Left forelimb (tissue), 1 donor: ENCODE measurements around the gene CSNK2A2.

Experiments
- DNase-seq: peaks from one replicate; pipeline ENCODE4 v3.0.0-alpha.2; 2018; ENCODE audit warnings: low spot score

CSNK2A2 gene

DNA sequence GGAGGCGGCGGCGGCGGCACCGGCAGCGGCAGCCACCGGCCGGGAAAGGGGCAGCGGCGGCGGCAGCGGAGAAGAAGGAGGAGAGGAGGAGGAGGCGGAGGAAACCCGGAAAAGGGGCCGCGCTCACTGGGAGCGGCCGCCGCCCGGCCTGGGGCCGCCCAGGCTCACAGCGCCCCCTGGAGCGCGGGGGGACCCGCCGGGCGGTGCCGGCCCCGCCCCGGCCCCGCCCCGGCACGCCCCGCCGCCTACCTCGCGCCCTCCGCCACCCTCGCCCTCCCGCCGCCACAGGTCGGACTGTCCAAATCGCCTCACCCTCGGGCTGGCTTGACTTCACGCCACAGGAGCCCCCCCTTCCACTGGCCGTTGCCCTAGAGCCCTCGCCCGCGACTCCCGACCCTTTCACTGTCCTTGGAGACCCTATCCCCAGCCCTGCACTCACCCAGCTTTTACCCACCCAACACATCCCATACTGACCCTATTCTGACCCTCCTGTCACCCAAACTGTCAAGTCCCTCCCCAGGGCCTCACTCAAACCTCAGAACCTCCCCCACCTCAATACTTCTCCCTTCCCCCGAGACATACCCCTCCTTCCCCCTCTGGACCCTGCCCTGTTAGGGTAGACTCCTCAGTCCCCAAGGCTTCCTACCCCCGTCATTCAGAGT is at the start of gene CSNK2A2:
CSNK2A2 (minus strand) TSS at position 85 of the 662 bp plus-strand sequence. CDS start 370 bp downstream, outside the sequence.
- peak; percentile 74 for DNase-seq

DNA sequence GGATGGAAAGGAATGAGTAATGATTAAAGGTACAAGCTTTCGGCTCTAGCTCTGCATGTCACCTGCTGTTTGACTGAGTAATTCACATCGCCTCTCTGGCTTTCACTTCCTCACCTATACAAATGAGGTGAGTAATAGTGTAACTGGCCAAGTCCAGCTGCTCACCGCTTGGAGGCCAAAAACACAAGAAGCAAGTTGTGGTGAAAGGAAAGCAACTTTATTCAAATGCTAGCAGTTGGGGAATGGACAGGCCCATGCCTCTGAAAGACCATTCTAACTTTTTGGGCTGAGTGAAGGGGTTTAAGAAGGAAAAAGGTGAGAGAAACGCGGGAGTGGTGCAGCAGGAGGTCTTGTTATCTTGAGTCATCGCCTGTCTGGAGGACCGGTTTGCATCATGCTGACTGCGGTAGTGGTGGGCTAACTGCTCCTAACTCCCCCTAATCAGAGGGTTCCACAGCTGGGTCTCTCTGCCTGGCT is 45.7 kb upstream of the CSNK2A2 start:
- DNase-seq, result no peak

DNA sequence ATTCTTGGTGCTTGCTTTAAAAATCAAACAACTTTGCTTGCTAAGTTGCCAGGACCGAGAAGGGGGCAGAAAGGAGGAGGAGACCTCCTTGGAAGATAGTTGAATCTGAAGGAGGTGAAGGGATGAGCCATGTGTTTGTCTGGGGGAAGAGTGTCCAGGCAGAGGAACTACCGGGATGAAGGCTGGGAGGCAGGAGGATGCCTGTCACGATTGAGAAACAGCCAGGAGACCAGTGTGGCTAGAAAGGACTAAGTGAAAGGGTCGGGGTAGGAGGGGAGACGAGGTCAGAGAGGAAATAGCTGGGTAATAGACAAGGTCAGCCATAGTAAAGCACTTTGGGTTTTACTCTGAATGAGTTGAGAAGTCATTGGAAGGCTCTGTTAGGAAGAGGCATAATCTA is 38.9 kb upstream of the CSNK2A2 start:
- DNase-seq, result no peak

DNA sequence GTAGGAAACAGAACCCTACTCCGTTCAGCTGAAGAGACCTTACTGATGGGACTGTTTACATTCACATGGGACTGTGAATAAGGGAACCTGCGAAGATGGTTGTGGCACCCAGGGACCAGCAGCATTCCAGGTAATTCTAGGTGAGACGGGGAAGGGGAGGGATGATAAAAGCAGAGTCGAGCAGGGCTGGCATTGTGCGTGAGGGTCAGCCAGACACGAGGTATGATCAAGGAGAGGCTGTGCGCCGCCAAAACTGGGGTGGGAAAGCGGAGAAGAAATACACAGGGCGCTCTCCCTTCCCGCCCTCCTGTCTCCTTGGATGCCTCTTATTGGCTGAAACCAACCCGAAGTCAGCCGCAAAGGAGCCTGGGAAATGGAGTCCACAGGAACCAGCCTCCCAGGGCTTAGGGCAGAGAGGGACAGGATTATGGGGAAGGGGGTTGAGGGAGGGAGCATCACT is 38.4 kb upstream of the CSNK2A2 start:
- DNase-seq, result no peak

DNA sequence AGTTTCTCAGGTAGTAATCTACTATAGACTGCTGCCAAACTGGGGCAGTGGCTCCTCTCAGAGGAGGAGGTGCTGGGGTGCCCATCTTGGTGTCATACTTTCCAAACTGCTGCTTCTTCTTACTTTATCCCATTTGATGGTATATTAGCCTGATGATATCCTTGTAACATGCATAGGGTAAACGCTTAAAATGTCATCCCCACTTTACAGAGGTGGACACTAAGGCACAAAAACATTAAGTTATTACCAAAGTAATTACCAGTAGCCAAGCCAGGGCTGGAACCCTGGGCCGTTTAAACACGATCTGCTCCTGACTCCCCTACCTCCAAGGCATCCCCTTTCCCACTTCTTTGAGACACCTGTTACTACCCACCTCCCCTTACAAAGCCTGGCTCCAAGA is 37.8 kb upstream of the CSNK2A2 start:
- no peak for DNase-seq

DNA sequence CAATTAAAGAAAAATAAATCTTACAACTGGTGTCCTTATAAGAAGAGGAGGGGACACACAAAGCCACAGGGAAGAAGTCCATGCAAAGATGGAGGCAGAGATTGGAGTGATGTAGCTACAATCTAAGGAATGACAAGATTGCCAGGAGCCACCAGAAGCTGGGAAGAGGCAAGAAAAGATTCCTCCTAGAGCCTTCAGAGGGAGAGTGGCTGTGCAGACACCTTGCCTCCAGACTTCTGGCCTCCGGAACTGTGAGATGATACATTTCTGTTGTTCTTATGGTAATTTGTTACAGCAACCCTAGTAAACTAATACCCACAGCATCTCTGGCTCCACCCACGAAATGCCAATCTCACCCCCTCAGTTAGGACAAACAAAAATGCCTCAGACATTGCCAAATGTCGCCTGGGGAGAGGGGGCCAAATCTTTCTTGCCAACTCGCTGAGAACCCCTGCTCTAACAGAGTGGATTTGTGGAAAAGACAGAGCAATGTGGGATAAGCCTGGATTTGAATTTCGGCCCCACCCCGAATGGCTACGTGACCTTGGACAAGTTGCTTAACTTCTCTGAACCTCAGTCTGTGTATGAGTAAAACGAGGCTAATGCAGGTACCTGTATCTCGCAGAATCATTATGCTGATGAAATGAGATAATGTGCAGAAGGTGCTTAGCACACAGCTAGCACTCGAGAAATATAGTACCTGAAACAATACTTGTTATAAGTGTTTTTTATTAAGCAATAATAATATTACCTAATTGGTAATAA is 37.1 kb upstream of the CSNK2A2 start:
- DNase-seq, result no peak

DNA sequence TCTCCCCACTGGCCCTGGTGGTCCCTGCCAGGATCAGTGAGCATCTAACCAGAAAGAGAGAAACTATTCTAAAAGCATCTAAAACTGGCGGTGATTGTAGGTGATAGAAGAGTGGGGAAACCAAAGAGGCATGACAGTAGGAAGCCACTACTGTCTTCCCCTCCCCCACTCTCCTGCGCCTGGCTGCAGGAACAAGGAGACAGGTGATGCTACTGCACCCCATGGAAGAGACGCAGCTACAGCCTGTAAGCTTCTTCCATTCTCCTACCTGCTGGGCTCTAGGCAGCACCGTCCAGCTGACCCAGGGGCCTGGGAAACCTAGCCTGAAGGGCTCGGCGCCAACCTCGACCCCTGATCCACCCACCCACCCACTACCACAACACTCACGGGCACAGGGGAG is 32.4 kb upstream of the CSNK2A2 start:
- DNase-seq, result no peak

DNA sequence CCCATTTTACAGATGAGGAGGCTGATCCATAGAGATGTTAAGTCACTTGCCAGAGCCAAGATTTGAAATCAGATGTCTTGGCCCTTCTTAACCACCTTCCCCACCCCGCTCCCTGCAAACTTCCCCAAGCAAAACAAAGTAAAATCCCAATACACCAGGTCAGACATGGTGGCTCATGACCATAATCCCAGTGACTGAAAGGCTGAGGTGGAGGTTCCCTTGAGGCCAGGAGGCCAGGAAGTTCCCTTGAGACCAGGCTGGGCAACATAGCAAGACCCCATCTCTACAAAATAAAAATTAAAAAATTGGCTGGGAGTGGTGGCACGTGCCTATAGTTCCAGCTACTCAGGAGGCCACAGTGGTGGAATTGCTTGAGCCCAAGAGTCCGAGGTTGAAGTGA is 28.9 kb upstream of the CSNK2A2 start:
- DNase-seq, result no peak

DNA sequence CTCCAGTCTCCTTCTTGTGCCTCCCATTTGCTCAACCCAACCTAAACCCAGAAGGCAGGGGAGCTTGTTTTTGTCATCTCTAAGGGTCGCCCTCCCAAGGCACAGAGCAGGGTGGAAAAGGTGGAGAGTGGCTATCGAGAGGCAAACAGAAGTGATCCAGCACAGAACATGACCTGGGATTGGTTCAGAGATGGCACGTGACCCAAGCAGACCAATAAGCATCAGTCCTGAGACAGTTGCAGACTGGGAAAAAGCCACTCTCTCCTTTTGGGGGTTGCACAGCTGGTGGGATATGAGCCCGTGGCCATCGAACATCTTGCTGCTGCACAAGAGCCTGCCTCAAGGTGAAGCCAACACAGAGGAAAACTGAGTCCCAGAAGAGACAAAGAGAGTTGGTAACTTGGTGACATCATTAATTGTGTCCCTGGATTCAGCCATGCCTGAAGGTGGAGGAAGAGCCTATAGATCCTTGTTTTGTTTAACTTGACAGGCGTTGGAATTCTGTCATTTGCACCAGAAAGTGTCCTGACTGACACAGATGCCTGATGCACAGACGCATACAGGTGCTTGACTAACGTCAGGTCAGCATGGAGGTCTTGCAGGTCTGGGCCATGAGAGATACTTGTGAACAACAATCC is 28.2 kb upstream of the CSNK2A2 start:
- no peak for DNase-seq

DNA sequence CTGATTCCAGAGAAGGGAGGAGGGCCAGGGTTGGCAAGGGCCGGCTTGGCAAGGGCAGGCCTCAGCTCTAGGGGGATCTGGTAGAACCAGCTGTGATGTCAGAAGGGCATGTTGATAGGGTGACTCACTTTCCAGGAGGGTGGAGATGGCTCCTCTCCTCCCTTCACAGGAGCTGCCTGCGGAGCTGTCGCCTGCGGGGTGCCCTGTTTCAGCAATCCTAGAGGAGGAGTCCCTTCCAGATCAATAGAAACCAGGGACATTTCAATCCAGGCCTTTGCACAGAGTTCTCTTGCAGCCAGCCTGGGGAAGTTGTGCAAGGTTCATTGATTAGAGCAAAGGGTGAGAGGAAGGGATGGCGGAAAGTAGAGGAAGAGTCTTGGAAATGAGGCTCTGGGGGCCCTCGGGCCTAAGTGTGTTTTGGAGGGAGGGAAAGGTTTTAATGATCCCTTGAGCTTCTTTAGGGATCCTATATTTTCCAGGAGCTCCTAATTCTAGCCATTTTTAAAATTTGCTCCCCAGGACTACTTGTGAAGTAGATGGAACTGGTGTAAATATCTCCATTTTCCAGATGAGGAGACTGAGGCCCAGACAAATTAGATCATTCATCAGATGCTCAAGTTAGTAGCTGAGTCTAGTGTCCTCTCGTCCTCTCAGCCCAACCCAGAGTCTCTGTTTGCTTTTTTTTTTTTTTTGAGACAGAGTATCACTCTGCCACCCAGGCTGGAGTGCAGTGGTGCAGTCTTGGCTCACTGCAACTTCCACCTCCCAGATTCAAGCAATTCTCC is 24.8 kb upstream of the CSNK2A2 start:
- no peak for DNase-seq

DNA sequence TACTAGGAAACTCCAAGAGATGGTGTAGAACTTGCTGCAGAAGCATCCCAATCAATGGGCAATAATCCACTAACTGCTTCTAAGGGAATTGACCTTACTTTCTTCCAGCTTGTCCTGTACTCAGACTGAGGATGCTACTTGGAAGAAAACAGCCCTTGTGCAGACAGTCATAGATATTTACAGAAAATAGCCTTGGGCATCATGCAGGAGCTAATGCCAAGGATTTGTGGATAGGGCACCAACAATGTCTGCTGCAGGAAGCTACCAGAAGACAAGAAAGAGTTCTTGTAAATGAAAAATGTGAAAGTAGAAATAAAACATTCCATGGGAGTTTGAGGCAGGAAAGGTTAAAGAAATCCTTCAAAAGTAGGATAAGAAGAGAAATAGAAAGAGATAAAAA is 21.5 kb upstream of the CSNK2A2 start:
- DNase-seq, result no peak

DNA sequence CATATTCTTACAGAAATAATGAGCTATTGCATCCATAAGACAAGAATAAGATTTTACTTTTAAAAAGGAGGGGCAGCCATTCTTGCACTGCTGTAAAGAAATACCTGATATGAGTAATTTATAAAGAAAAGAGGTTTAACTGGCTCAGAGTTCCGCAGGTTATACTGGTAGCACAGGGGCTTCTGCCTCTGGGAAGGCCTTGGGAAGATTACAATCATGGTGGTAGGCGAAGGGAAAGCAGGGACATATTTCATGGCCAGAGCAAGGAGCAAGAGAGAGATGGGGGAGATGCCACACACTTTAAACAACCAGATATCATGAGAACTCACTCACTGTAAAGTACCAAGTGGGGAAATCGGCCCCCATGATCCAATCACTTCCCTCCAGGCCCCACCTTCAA is 20.9 kb upstream of the CSNK2A2 start:
- no peak for DNase-seq

DNA sequence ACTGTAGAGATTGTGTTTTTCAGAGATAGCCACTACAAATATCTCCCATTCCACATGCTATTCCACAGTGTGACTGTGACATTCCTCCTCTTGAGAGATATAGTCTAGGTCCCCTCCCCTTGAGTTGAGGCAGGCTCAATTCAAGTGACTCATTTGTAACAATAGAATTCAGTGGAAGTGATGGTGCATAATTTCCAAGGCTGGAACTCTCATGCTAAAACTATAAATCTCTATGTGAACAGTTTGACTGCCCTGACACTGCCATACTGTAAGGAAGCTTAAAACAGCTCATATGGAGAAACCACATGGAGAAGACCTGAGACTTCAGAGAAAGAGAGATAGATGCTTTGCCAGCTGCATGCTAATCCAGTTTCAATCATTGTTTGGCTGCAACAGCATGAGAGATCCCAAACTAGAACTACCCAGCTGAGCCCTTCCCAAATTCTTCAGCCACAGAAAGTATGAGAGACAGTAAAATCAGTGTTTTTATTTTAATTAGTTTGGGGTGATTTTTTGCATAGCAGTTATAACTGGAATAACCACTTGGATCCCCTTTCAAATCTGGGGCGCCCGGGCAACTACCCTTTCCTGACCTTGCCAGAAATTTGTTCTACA is 19.5 kb upstream of the CSNK2A2 start:
- DNase-seq, result no peak

DNA sequence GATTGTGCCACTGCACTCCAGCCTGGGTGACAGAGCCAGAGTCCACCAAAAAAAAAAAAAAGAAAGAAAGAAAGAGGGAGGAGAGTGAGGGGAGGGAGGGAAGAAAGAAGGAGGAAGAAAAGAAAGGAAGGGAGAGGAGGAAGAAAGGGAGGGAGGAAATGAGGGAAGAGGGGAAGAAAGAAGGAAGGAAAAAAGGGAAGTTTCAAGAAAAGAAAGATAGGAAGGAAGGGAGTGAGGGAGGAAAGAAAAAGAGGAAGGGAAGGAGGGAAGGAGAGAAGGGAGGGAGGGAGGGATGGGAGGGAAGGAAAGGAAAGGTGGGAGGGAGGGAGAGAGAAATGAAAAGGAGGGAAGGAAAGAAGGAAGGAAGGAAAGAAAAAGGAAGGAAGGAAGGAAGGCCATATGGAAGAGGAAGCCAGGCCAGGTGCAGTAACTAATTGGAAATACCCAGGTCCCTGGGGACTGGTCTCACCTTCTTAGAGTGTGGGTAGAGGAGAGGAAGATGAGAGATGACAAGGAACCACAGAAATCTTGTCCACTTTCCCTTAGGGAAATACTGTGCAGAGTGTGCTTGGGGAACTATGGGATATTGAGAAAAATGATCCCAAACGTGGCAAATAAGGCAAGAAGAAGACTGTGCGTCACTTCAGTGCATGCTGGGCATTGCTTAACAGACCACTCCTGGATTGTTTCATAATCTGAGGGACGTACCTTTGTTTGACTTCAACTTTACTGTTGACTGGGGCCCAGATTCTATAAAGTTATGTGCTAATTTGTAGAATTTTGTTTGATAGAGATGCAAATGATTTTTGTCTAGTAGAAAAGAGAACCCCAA is 15.1 kb upstream of the CSNK2A2 start:
- DNase-seq, result no peak

DNA sequence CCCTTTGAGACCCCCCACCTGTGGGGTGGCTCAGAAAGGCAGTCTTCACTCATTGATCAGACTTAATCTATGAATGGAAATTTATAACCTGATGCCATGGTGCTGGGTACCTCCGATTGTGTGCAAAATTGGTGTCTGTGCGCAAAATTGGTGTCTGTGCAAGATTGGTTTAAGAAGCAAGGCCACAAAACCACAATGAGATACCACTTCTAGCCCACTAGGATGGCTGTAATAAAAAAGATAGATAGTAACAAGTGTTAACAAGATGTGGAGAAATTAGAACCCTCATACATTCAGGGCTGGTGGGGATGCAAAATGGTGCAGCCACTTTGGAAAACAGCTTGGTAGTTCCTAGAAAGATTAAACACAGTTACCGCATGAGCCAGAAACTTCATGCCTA is 13.9 kb upstream of the CSNK2A2 start:
- no peak for DNase-seq

DNA sequence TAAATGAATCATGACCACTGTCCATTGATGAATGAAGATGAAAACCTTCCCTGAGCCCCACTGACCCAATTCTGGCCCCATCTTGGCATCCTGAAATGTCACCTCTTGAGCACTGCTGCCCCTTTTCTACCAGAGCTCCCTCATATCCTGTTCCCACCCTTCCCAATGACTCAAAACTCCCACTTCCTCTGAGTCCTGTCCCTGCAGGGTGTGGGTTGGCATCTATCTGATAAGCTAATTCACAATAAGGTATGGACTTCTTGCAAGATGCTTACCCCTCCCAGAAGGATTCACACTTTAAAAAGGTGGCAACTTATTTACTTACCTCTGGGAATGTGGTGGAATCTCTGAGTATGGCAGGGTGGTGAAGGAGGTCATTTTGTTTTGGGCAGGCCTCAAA is 13.3 kb upstream of the CSNK2A2 start:
- DNase-seq, result no peak

DNA sequence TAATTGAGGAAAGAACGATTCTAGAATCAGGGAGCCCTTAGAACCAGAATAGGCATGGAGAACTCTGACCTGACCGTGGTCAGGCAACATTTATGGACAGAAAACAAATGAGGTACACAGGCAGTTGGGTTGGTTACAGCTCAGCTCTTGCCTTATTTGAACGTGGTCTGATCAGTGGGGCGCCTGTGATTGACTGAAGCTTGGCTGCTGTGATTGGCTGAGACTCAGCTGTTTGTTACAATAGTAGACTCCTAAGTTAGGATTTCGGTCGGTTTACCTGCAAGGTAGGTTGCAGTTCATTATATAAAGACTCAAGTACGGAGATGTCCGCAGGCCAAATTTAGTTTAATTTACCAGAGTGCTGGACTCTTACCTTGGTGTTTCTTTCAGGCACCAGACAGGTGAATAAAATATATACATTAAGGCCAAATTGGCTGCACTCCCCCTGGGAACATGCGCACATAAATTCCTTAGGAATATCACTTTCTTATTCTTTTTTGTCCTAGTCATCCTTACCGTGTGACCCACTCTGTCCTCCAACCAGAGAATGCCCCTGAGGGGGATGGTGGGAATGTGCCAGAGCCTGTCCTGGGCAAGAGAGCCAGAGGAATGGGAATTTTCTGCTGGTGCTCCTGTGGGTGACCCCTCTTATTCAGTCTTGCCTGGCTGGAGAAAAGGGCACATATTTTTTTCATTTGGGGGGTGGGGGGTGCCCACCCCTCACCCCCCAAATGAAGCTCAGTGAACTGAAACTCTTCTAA is 7.5 kb upstream of the CSNK2A2 start:
- no peak for DNase-seq

DNA sequence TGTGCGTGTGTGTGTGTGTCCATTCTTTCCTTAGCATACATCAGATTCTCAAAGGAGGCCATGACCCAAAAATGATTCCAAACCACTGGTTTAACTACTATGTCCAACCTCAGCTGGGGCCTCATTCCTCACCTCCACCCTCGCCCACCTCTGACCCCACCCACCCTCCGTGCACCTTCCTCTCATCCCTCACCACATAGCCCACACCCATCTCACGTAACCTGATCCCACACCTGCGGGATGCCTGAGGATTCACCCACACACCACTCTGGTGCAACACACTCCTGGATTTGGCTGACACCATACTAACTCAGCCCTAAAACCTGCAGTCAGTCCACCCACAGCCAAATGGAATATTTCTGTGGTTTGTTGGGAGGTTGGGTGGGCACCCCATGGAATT is 3.3 kb upstream of the CSNK2A2 start:
- no peak for DNase-seq

DNA sequence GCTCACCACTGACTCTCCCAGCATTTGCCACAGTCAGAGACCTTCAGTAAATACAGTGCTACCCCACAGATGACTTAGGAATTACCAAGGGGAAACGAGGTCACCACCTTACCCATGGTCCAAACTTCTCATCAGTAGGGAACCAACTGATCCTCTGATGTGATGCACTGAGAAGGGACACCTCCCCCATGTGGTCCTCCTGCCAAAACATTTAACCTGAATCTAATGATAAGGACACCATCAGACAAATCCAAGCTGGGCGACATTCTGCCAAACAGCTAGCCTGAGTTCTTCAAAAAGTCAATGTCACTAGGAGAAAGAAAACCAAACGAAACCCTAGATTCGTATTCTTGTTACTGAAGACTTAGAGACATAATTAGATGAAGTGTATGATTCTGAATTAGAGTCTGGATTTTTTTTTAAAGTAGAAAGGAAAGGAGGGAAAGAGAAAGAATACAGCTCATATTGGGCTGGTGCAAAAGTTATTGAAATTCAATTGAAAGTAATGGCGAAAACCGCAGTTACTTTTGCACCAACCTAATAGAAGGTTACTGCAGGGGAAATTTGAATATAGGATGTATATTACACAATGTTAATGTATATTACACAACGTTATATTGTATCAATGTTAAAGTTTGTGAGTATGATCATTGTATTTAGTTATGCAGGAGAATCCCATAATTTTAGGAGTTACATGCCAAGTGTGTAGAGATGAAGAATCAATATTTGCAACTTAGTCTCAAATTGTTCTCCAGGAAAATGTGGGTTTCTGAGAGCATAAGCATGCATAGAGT is 2.3 kb upstream of the CSNK2A2 start:
- DNase-seq, result no peak
